GM12892 (cell line): ENCODE results near the gene SORCS2.

Source experiments
- POLR2A ChIP-seq: IDR thresholded peaks from 2 replicates; pipeline ENCODE4 v1.6.1; 2011; ENCODE audit warnings: low read depth, low read length, control low read depth
- TAF1 ChIP-seq: IDR thresholded peaks from 2 replicates; pipeline ENCODE4 v1.6.1; 2011; ENCODE audit warnings: low read depth, mild to moderate bottlenecking, control low read depth, low read length, borderline replicate concordance

GRCh38 chr4:7307394-7308099 lies 115.2 kb downstream of the SORCS2 start:
- TF ChIP-seq POLR2A = no peak
- no peak for TF ChIP-seq TAF1
